HepG2 (cell line): ENCODE measurements around the gene BTAF1. TPM values are rescaled to one million over a fixed set of nuclear protein-coding genes. Genes with fewer than 3 reads are reported as not detected.

Source experiments
- GATA4 ChIP-seq: sonication (generic); IDR thresholded peaks from 2 replicates; pipeline ENCODE4 v1.6.1; 2016; ENCODE audit warnings: antibody characterized with exemption, low read depth, borderline replicate concordance
- GPBP1L1 ChIP-seq: sonication (generic); formaldehyde crosslinking; IDR thresholded peaks from 2 replicates; pipeline ENCODE4 v1.5.0; 2020; ENCODE audit warnings: mild to moderate bottlenecking, missing genetic modification reagents
- GTF3A ChIP-seq: sonication (generic); formaldehyde crosslinking; conservative IDR thresholded peaks from 2 replicates; pipeline ENCODE4 v1.4.0; 2020; ENCODE audit warnings: mild to moderate bottlenecking, missing genetic modification reagents
- KDM4B ChIP-seq: sonication (generic); formaldehyde crosslinking; IDR thresholded peaks from 2 replicates; pipeline ENCODE4 v1.4.0; 2020; ENCODE audit warnings: missing genetic modification reagents
- KMT2B ChIP-seq: IDR thresholded peaks from 2 replicates; pipeline ENCODE4 v1.6.1; 2016; ENCODE audit warnings: missing genetic modification reagents, missing compliant biosample characterization
- MAF1 ChIP-seq: sonication (generic); formaldehyde crosslinking; IDR thresholded peaks from 2 replicates; pipeline ENCODE4 v1.5.0; 2020; ENCODE audit warnings: missing genetic modification reagents, borderline replicate concordance
- NR1H2 ChIP-seq: sonication (generic); formaldehyde crosslinking; IDR thresholded peaks from 2 replicates; pipeline ENCODE4 v1.8.1; 2022; ENCODE audit warnings: low read depth, missing genetic modification reagents, borderline replicate concordance
- SKIL ChIP-seq: sonication (generic); formaldehyde crosslinking; IDR thresholded peaks from 2 replicates; pipeline ENCODE4 v1.8.0; 2022; ENCODE audit warnings: missing genetic modification reagents, mild to moderate bottlenecking, moderate library complexity, borderline replicate concordance
- TEAD2 ChIP-seq: sonication (generic); formaldehyde crosslinking; IDR thresholded peaks from 2 replicates; pipeline ENCODE4 v1.9.0; 2021; ENCODE audit warnings: missing genetic modification reagents
- ZFP37 ChIP-seq: sonication (generic); formaldehyde crosslinking; IDR thresholded peaks from 2 replicates; pipeline ENCODE4 v1.4.0; 2020; ENCODE audit warnings: missing genetic modification reagents, borderline replicate concordance
- ZNF232 ChIP-seq: sonication (generic); formaldehyde crosslinking; IDR thresholded peaks from 2 replicates; pipeline ENCODE4 v1.4.0; 2020; ENCODE audit warnings: missing genetic modification reagents, borderline replicate concordance
- ZNF670 ChIP-seq: sonication (generic); formaldehyde crosslinking; IDR thresholded peaks from 2 replicates; pipeline ENCODE4 v1.8.0; 2022; ENCODE audit warnings: mild to moderate bottlenecking, missing genetic modification reagents, borderline replicate concordance
- ZSCAN20 ChIP-seq: sonication (generic); formaldehyde crosslinking; IDR thresholded peaks from 2 replicates; pipeline ENCODE4 v1.4.0; 2020; ENCODE audit warnings: missing genetic modification reagents, mild to moderate bottlenecking, borderline replicate concordance
- ZXDC ChIP-seq: sonication (generic); formaldehyde crosslinking; IDR thresholded peaks from 2 replicates; pipeline ENCODE4 v1.5.0; 2020; ENCODE audit warnings: mild to moderate bottlenecking, missing genetic modification reagents
- polyA plus RNA-seq, 8 experiments: library from polyadenylated mRNA; depleted of rRNA in 3 of 8; stranded (reverse) in 7 of 8; unstranded in 1 of 8; fragments of >200 nt; fragmentation: Illumina TruSeq in 4 of 8; extraction: Trizol in 4 of 8; gene quantifications; 2 replicates each; pipeline versions ENCODE4 v1.2.1 to v1.2.3, GENCODE V29; 2011 to 2016; ENCODE audit warnings: low read depth in 4 of 8, missing spikeins in 1 of 8, mixed read lengths in 1 of 8; ENCODE audit not compliant: insufficient read depth in 1 of 8
- total RNA-seq, 5 experiments: library from RNA; depleted of rRNA; stranded (reverse); fragments of >200 nt; fragmentation: Illumina TruSeq; extraction: Trizol; gene quantifications; 2 replicates each; pipeline ENCODE4 v1.2.3, GENCODE V29; 2016; ENCODE audit warnings: low read depth in 1 of 5
- TF ChIP-seq, protein P1 (sequence below): sonication (generic); formaldehyde crosslinking; IDR thresholded peaks from 2 replicates; pipeline ENCODE4 v1.4.0; 2020; ENCODE audit warnings: missing genetic modification reagents
- TF ChIP-seq, protein P2 (sequence below): sonication (generic); formaldehyde crosslinking; IDR thresholded peaks from 2 replicates; pipeline ENCODE4 v1.8.1; 2023; ENCODE audit warnings: missing genetic modification reagents, inconsistent platforms, borderline replicate concordance

Gene BTAF1
- total and polyA plus RNA-seq, 2 of the 13 experiments (the other 11 are each of a cell fraction or from before 2014, with no cell fraction given) = 38.6 to 54.1 TPM

GRCh38 chr10:91908337-91909116 is 15.0 kb upstream of the BTAF1 start (continued):
- TF ChIP-seq, protein P1, sequence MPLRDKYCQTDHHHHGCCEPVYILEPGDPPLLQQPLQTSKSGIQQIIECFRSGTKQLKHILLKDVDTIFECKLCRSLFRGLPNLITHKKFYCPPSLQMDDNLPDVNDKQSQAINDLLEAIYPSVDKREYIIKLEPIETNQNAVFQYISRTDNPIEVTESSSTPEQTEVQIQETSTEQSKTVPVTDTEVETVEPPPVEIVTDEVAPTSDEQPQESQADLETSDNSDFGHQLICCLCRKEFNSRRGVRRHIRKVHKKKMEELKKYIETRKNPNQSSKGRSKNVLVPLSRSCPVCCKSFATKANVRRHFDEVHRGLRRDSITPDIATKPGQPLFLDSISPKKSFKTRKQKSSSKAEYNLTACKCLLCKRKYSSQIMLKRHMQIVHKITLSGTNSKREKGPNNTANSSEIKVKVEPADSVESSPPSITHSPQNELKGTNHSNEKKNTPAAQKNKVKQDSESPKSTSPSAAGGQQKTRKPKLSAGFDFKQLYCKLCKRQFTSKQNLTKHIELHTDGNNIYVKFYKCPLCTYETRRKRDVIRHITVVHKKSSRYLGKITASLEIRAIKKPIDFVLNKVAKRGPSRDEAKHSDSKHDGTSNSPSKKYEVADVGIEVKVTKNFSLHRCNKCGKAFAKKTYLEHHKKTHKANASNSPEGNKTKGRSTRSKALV = peak; percentile 88; the same call in 1 of the 2 replicates
- TF ChIP-seq GATA4 (no peak), SKIL (CRISPR knock-in tag) (peak; percentile 43; the same call in 1 of the 2 replicates), ZSCAN20 (CRISPR knock-in tag) (no peak), KDM4B (CRISPR knock-in tag) (0 out of 2 replicates have a peak, but pooled peaks have one; percentile 31), MAF1 (0 out of 2 replicates have a peak, but pooled peaks have one; percentile 51), ZFP37 (CRISPR knock-in tag) (peak; percentile 64; the same call in 1 of the 2 replicates), NR1H2 (CRISPR knock-in tag) (no peak), ZXDC (CRISPR knock-in tag) (peak; percentile 24; the same call in 1 of the 2 replicates), ZNF232 (CRISPR knock-in tag) (peak; percentile 94), KMT2B (CRISPR knock-in tag) (peak; percentile 72), TEAD2 (CRISPR knock-in tag) (no peak), GTF3A (CRISPR knock-in tag) (no peak; the same call in 1 of the 2 replicates), ZNF670 (CRISPR knock-in tag) (no peak), GPBP1L1 (CRISPR knock-in tag) (no peak)
- TF ChIP-seq, protein P2, sequence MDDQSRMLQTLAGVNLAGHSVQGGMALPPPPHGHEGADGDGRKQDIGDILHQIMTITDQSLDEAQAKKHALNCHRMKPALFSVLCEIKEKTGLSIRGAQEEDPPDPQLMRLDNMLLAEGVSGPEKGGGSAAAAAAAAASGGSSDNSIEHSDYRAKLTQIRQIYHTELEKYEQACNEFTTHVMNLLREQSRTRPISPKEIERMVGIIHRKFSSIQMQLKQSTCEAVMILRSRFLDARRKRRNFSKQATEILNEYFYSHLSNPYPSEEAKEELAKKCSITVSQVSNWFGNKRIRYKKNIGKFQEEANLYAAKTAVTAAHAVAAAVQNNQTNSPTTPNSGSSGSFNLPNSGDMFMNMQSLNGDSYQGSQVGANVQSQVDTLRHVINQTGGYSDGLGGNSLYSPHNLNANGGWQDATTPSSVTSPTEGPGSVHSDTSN (CRISPR knock-in tag) = no peak
